Measurements from ENCODE around the gene IFNL1.
"Not testable (repeated sequence)": the region's sequence is repeated elsewhere in the genome, so short reads cannot be mapped to it uniquely, and the experiment has no call there.

The IFNL1 gene

DNA sequence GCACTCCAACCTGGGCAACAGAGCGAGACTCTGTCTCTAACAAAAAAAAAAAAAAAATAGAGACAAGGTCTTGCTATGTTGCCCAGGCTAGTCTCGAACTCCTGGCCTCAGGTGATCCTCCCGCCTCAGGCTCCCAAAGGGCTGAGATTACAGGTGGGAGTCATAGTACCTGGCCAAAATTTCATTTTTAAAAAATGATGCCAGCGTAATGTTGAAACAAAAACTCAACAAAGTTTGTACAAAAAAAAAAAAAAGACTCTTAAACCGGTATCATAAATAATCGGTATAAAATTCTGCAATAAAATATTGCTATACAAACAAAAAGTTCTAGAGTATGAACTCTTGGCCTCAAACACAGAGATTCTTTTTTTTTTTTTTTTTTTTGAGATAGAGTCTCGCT lies 36.1 kb downstream of the IFNL1 start:
- no peak for DNase-seq (ENCODE audit: low spot score)

DNA sequence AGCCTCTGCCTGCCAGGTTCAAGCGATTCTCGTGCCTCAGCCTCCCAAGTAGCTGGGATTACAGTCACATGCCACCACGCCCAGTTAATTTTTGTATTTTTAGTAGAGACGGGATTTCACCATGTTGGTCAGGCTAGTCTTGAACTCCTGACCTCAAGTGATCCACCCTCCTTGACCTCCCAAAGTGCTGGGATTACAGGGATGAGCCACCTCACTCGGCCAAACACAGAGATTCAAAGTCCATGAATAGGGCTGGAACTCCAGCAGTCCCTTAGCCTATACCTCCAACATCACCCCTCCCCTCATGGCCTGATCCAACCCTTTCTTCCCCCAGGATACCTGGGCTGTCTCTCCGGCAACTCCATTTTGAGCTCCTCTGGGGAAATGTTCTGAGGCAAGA lies 36.5 kb downstream of the IFNL1 start:
- not testable (repeated sequence) for DNase-seq (ENCODE audit: low spot score)

DNA sequence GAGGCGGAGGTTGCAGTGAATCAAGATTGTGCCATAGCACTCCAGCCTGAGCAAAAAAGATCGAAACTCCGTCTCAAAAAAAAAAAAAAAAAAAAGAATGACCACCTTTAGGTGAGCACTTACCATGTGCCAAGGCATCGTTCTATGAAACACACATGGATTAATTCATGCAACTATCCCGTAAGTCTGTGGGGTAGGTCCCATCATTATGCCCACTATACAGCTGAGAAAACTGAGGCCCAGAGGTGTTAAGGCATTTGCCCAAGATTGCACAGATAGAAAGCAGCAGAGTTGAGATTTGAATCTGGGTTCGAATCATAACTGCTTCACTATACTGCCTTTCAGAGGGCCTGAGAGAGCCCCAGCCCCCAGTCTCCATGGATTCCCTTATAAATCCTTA lies 37.3 kb downstream of the IFNL1 start:
- no peak for DNase-seq (ENCODE audit: low spot score)

DNA sequence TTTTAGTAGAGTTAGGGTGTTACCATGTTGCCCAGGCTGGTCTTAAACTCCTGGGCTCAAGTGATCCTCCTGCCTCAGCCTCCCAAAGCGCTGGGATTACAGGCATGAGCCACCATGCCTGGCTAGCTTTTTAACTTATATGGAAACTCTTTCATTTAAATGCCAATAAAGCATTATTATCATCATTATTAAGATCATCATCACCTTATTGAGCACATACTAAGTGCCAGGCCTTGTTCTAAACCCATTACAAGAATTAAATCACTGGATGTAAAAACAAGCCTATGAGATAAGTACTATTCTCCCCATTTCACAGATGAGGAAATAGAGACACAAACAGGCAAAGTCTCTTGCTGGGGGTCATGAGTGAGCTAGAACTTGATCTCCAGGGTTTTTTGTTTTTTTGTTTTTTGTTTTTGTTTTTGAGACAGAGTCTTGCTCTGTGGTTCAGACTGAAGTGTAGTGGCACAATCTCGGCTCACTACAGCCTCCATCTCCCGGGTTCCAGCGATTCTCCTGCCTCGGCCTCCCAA lies 38.3 kb downstream of the IFNL1 start:
- DNase-seq (ENCODE audit: low spot score) = no peak

DNA sequence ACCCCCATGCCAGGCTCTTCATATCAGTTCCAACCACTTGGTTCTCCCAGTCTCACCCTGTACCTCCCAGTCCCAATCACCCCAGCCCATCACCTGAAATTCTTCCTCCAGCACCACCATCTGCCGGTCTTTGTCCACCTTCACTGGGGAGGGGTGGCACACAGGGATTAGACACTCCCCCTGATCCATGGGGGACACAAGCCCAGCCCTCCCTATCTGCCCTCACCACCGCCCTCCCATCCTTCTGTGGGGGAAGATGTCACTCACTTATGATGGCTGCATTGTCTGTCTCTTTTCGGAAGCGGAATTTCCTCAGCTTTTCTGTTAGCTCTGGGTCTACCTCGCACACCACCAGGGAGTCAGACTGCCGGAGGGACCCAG lies 39.0 kb downstream of the IFNL1 start:
- peak; percentile 23 for DNase-seq (ENCODE audit: low spot score)

DNA sequence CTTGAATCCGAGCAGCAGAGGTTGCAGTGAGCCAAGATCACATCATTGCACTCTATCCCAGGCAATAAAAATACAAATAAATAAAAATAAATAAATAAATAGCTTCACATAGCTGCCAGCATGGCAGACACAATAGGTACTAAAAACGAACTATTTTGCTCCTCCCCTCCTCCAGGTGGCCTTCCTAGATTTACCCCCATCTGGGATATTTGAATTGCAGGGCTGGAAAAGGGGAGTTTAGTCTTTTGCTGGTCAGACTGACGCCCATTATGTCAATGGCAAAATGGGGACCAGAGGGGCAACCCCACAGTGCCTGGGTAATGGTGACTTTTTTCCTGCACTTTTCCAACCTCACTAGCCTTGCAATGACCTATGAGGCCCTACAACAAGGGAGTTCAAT lies 40.3 kb downstream of the IFNL1 start:
- DNase-seq (ENCODE audit: low spot score) = no peak

DNA sequence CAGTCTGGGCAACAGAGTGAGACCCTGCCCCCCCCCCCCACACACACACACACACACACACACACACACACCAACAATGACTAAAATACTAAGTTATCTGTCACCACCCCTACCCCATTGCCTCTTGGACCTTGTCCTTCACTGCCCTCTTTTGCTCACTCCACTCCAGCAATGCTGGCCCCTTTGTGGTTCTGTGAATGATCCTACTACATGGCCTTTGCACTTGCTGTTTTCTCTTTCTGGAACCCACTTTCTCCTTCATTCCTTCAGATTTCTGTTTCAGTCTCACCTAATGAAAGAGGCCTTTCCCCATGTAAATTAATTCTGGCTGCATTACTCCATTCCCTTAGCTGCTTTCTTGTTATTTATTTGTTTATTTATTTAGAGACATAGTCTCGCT lies 43.5 kb downstream of the IFNL1 start:
- DNase-seq (ENCODE audit: low spot score) = no peak

DNA sequence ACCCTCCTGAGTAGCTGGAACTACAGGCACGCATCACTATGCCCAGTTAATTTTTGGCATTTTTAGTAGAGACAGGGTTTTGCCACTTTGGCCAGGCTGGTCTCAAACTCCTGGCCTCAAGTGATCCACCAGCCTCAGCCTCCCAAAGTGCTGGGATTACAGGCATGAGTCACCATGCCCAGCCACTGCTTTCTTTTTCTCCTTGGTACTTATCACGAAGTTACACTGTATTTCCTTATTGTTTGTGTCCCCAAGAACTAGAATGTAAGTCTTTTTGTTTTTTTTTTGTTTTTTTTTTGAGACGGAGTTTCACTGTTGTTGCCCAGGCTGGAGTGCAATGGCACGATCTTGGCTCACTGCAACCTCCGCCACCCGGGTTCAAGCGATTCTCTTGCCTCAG lies 43.9 kb downstream of the IFNL1 start:
- DNase-seq (ENCODE audit: low spot score) = not testable (repeated sequence)

DNA sequence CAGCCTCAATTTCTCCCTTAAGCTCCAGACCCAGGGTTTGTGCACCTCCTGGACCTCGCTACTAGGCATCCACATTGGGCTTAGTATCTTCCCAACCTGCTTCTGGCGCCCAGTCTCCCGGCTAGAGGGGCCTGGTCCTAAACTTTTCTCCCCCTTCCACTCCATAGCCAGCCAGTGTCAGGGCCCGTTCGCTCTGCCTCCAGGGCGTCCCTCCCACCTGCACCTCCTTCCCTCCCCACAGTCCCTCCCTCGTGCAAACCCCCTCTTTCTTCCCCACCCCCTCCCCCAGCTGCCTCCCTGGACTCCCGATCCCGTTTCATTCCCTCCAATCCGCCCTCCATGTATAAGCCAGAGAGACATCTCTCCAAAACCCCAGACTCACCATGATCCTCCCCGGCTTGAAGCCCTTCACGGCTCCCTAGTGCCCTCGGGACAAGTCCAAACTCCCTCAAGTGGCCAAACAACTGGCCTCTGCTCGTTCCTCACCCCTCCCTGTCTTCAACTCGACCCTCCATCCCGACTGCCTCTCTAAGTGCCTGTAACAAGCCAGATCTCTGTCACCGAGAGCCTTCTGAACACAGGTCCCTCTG lies 45.0 kb downstream of the IFNL1 start:
- peak; percentile 26 for DNase-seq (ENCODE audit: low spot score)

DNA sequence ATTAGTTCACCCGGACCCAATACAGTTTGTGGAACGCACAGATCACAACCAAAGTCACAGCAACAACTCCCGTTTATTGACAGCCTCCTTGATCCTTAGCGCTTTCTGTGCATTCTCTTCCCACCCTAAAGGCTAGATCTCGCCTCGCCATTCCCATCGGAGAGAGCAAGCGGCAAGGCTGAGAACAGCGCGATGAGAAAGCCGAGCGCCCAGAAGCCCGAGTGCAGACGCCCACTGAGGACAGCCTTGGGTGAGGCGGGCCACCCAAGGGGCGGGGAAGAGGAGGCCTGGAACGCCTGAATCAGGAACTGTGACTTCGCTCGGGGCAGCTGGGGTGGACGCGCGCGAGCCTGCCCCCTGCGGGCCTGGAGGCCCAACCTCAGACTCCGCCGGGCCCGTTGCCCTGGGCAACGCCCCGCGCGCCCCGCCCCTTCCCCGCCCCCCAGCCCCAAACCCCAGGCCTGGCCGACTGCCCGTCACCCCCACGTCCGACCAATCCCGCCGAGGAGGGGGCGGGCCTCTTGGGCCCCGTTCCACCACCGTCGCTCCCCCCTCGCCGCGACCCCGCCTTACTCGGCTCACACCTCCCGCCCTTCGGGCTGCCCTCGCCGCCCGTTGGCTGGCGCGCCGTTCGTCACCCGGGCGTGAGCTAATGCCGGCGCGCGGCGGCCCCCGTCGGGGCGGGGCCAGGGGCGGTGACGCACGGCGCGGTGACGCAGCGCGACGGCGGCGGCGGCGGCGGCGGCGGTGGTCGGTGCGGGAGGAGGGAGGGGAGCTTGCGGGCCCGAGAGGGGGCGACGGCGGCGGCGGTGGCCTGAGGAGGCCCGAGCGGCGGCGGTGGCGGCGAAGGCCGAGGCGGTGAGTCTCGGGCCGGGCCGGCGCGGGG lies 45.8 kb downstream of the IFNL1 start, which contains the start of gene SAMD4B:
TSS of gene SAMD4B (plus strand) at position 703 of the 886 bp plus-strand sequence. CDS start 14,473 bp downstream, outside the sequence.
- DNase-seq (ENCODE audit: low spot score) = peak; percentile 100

DNA sequence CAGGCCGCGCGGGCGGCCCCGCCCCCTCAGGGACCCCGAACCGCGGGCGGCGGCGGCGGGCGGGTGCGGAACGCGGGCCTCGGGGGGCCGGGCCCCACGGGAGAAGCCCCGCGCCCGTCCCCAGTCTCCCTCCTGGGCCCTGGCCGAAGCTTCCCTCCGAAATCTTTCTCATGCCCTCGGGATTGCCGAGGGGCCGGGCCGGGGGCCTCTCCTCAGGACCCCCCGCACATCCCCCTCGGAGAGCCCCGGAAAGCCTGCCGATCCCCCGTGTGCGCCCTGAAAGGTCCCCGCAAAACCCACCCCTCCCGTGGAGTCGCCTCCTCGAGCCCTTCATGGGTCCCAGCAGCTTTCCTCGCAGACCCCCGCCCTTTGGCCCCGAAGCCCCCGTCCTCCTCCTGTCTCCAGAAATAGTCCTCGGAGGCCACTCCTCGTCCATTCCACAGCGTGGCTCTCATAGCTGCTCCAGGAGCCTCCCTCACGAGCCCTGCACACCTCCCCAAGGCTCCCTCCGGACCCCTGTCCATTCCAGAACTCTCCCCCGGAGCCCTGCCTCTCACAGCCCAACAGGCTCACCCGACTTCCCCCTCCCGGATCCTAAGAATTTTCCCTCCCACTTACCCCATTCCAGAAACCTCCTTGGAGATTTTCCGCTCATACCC lies 46.6 kb downstream of the IFNL1 start:
- DNase-seq (ENCODE audit: low spot score) = no peak

DNA sequence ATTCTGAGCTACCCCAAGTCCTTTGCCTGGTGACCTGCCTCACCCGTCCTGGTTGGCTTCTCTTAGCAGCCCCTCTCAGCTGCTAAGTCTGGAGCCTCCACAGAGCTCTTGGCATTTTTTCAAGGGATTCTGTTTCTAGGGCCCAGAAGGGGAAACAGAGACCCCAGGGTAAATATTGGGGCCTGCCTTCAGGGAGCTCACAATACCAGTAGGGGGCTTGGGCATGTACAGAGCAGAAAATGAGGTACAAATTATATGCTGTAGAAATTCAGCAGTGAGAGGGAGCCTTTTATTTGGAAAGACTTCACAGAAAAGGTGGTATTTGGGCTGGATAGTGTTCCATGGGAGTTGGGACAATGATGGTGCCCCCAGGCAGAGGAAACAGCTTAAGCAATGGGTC lies 49.7 kb downstream of the IFNL1 start:
- DNase-seq (ENCODE audit: low spot score) = no peak

DNA sequence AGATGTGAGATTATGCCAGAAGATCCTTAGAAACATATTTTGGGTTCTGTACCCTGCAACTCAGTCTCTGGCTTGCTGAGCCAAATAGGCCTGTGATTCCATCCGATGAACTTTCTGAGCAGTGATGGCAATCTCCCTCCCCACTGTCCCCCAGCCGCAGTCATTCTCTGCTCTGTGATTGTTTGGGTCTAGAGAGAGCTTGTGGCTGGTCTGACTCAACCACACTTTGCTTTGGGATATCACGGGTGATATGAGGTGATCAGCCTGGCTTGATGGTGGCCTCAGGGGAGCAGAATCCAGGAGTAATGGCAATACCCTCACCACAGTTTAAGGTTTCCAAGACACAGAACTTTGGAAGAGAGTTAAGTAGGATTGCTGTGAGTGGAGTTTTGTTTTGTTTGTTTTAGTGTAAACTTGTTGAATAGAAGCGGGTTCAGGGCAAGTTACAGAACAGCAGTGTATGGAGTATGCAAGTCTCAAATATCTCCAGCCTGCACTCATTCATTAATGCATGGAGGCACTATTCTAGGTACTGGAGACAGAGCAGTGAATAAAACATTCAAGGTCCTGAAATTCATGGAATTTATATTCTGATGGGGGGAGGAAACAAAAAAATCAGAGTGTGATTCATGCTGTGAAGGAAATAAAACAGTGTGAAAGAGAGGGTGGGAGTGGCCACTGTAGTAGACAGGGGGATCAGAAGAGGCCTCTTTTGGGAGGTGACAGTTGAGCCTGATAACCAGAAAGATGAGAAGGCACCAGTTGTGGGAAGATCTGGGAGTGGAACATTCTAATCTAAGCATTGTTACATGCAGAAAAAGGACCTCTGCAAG lies 51.3 kb downstream of the IFNL1 start:
- no peak for DNase-seq (ENCODE audit: low spot score)
